Fibroblast of skin of right quadriceps (primary cell): ENCODE data around the gene GMDS.

Experiments used
- DNase-seq: peaks from one replicate; pipeline ENCODE4 v3.0.0-alpha.2; 2013

Gene GMDS

GRCh38 chr6:1631251-1631650 lies 614.2 kb downstream of the GMDS start:
- DNase-seq = no peak

DNA sequence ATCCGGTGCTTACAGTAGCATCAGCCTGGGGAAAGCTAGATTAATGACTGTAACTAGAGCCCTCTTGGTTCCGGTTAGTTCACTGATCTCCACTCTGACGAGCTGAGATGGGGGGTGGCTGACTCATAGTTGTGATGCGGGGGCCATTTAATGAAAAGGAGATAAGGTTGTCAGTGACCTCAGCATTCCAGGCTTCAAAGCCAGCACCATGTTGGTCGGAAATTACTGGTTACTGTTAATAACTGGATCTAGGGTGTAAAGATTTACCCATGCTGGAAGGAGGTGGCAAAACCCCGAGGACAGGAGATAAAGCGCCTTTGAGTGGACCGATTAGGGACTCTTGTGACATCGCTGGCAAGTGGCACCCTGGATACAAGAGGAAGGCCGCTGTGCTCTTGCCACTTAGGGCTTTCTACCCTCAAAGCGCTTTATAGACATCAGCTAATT lies 614.6 kb downstream of the GMDS start:
- no peak for DNase-seq

DNA sequence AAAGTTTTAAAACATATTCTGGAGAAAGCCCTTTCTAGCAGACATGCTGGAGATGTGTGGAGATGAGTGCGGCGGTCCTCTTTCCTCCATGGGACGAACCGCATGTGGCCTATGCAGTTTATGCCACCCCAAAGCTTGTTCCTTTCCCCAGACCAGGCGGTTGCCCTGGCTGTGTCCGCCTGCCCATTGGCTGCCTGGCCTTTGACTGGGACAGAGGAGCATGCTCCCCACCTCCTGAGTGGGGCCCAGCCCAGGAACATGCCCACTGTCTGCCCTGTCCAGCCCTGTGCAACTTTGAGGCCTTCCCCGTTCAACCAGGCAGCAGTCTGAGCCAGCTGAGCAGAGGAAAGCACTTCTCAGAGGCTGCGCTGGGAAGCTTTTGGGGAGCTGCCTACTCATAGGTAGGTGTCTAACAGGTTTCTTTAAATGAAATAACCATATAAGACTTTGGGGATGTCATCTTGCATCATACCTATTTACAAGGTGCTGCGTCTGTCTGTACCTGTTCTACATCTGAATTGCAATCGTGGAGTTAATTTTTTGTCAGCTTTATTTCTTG lies 615.1 kb downstream of the GMDS start:
- DNase-seq = no peak

- DNase-seq = no peak
Observed at GRCh38 chr6:1629316-1629715, 616.1 kb downstream of the GMDS start.

GRCh38 chr6:1627827-1628560 lies 617.4 kb downstream of the GMDS start:
- DNase-seq = no peak

GRCh38 chr6:1626481-1626880 lies 618.9 kb downstream of the GMDS start:
- DNase-seq = peak; percentile 47

- DNase-seq = no peak
Observed at GRCh38 chr6:1625794-1626435, 619.5 kb downstream of the GMDS start.

- DNase-seq = peak; percentile 39
Observed at GRCh38 chr6:1624851-1625781, 620.3 kb downstream of the GMDS start.

DNA sequence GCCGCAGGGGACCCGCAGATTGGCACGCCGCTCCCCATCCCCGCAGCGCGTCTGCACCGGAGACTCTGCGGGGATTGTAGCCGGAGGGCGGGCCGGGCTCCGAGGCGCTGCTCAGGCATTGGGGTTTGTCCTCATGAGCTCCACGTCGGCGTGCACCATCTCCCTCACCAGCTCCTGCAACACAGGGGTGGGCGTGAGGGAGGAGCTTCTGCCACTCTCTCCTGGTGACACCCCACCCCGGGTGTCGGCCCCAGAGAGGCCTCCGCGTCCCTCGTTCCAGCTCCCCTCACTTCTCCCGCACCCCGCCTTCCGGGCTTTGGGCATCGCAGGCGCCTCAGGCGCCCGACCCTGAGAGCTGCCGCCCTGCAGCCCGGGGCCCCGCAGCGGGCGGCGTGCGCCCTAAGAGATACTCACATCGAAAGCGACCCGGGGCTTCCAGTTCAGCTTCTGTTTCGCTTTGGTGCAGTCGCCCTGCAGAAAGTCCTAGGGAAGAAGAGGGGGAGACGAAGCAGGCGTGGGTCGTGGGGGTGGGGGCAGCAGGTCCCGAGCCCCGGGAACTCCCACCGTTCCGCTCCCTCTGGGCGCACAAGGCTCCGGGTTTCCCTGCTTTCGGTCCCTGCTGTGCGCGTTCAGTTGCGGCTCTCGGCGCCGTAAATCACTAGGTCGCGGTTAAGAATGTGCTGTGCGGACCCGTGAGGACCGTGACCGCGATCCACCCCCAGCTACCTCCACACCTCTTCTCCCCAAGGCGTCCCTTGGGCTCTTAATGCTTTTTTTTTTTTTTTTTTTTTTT lies 621.2 kb downstream of the GMDS start:
- no peak for DNase-seq

GRCh38 chr6:1623769-1624057 lies 621.7 kb downstream of the GMDS start:
- DNase-seq = no peak

GRCh38 chr6:1622851-1623768 lies 622.3 kb downstream of the GMDS start:
- no peak for DNase-seq

DNA sequence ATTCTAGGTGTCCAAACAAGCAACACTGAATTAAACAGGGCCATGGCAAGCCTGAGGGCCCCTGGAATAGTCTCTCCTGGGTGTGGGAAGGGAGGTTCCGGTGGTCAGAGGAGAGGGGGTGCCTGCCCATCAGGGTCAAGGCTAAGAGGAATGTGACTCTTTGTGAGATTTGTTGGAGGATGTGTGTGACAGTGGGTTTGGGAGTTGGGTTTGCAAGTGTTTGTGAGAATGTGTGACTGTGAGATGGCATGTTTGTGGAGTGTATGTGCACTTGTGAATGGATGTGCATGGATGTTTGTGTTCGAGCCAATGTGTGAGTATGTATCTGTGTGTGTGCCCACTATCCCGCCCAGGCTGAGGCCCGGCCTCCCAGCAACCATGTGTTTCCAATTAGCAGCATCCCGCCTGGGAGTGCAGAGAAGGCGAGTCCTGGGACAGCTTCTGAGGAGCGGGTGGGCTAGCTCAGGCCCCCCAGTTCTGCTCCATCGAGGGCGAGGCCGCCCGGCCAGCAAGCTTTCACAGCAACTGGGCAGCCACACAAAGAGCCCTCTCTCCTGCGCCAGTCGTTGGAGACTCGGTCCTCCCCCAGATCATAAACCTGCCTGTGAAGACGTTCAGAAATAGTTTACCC lies 623.1 kb downstream of the GMDS start:
- peak; percentile 48 for DNase-seq

GRCh38 chr6:1621070-1621701 lies 624.2 kb downstream of the GMDS start:
- no peak for DNase-seq

- no peak for DNase-seq
Observed at GRCh38 chr6:1620504-1621069, 624.8 kb downstream of the GMDS start.

GRCh38 chr6:1619673-1620503 lies 625.5 kb downstream of the GMDS start:
- DNase-seq = no peak

GRCh38 chr6:1619098-1619672 lies 626.2 kb downstream of the GMDS start:
- DNase-seq = no peak

- DNase-seq = no peak
Observed at GRCh38 chr6:1618311-1619097, 626.9 kb downstream of the GMDS start.
